Stimulated activated CD4-positive, alpha-beta T cell treated with anti-CD3 and anti-CD28 coated beads, TNF-alpha, amount 100 ng/mL, for 1 hour (primary cell): ENCODE measurements around the gene ANXA2.
"Not testable (repeated sequence)": the region's sequence is repeated elsewhere in the genome, so short reads cannot be mapped to it uniquely, and the experiment has no call there.

Source experiments
- DNase-seq, 3 donors: peaks; one replicate each; pipeline ENCODE4 v3.0.0-alpha.2; 2020; ENCODE audit warnings: low read depth in 3 of 3, low spot score in 1 of 3

ANXA2 gene

GRCh38 chr15:60346077-60346476, 51.7 kb downstream of the ANXA2 start:
- DNase-seq = no peak

- no peak for DNase-seq
Observed at GRCh38 chr15:60345598-60345997, 52.2 kb downstream of the ANXA2 start.

GRCh38 chr15:60344987-60345386, 52.8 kb downstream of the ANXA2 start:
- no peak for DNase-seq

- no peak for DNase-seq
Observed at GRCh38 chr15:60344461-60344860, 53.3 kb downstream of the ANXA2 start.

GRCh38 chr15:60343221-60343970, 54.4 kb downstream of the ANXA2 start:
- no peak for DNase-seq

GRCh38 chr15:60340207-60340921, 57.4 kb downstream of the ANXA2 start:
- no peak for DNase-seq

GRCh38 chr15:60339236-60339635, 58.5 kb downstream of the ANXA2 start:
- DNase-seq = no peak

- no peak for DNase-seq
Observed at GRCh38 chr15:60338810-60339209, 59.0 kb downstream of the ANXA2 start.

- no peak for DNase-seq
Observed at GRCh38 chr15:60337076-60337475, 60.7 kb downstream of the ANXA2 start.

- DNase-seq = not testable (repeated sequence)
Observed at GRCh38 chr15:60335296-60335695, 62.5 kb downstream of the ANXA2 start.

GRCh38 chr15:60328852-60329443, 68.8 kb downstream of the ANXA2 start:
- no peak for DNase-seq

- DNase-seq = no peak
Observed at GRCh38 chr15:60326824-60327654, 70.7 kb downstream of the ANXA2 start.

GRCh38 chr15:60326343-60326742, 71.4 kb downstream of the ANXA2 start:
- no peak for DNase-seq

GRCh38 chr15:60325905-60326304, 71.9 kb downstream of the ANXA2 start:
- DNase-seq = no peak

- no peak for DNase-seq
Observed at GRCh38 chr15:60324706-60325438, 72.9 kb downstream of the ANXA2 start.

GRCh38 chr15:60323322-60323721, 74.5 kb downstream of the ANXA2 start:
- no peak for DNase-seq

GRCh38 chr15:60320365-60320764, 77.4 kb downstream of the ANXA2 start:
- DNase-seq = no peak

- DNase-seq = no peak
Observed at GRCh38 chr15:60318216-60318867, 79.4 kb downstream of the ANXA2 start.

GRCh38 chr15:60316961-60317360, 80.8 kb downstream of the ANXA2 start:
- DNase-seq = no peak

GRCh38 chr15:60315878-60316277, 81.9 kb downstream of the ANXA2 start:
- DNase-seq = no peak
